ENCODE measurements around the gene PLEKHA8.

GRCh38 chr7:30114536-30115238, 86.5 kb downstream of the PLEKHA8 start:
- TF ChIP-seq CTCF (IDR thresholded peaks at IDR 0.05 in 8 of 11, conservative IDR thresholded peaks at IDR 0.05 in 3 of 11): no peak
- no peak for TF ChIP-seq POLR2AphosphoS5 (IDR thresholded peaks at IDR 0.05)
- TF ChIP-seq POLR2A (IDR thresholded peaks at IDR 0.05): no peak
